Esophagus squamous epithelium (tissue), 5 donors: Measurements from ENCODE around the gene PMEL. TPM values are rescaled to one million over a fixed set of nuclear protein-coding genes. Genes with fewer than 3 reads are reported as not detected.

Experiments used
- DNase-seq: peaks from one replicate; lab custom pipeline; 2025; lab: John Stamatoyannopoulos, UW
- H3K27ac ChIP-seq, 4 donors: fragments of 200-600 bp; sonication (generic); one replicate each; pipeline ENCODE4 v1.5.1; 2016 to 2019; ENCODE audit warnings: mild to moderate bottlenecking in 1 of 4
- H3K27me3 ChIP-seq, 4 donors: fragments of 200-600 bp; sonication (generic); 1 replicate in 3 of 4; 2 replicates in 1 of 4; pipeline versions ENCODE4 v1.5.1 to v1.6.0; 2017 to 2021; ENCODE audit warnings: antibody characterized with exemption in 1 of 4
- H3K36me3 ChIP-seq, 3 donors: fragments of 200-600 bp; sonication (generic); one replicate each; pipeline ENCODE4 v1.5.1; 2016 to 2019
- H3K4me1 ChIP-seq, 3 donors: fragments of 200-600 bp; sonication (generic); one replicate each; pipeline ENCODE4 v1.5.1; 2017 to 2019
- H3K4me3 ChIP-seq, 4 donors: fragments of 200-600 bp; sonication (generic); 1 replicate in 3 of 4; 2 replicates in 1 of 4; pipeline ENCODE4 v1.5.1; 2016 to 2019; ENCODE audit warnings: mild to moderate bottlenecking in 2 of 4, moderate library complexity in 1 of 4
- H3K9me3 ChIP-seq, 3 donors: fragments of 200-600 bp; sonication (generic); one replicate each; pipeline ENCODE4 v1.5.1; 2016 to 2019
- POLR2A ChIP-seq, 4 donors: fragments of 450-650 bp; IDR thresholded peaks; one replicate each; pipeline ENCODE4 v1.6.1; 2017; ENCODE audit warnings: antibody characterized with exemption in 4 of 4, mild to moderate bottlenecking in 4 of 4, moderate library complexity in 3 of 4
- WGBS, 2 donors: methylation state at CpG; one replicate each; pipeline ENCODE4 v1.1.5; 2018; 5-methylcytosine and 5-hydroxymethylcytosine counted together
- intact Hi-C: fragments of 100-400 bp; cut with DNase I; formaldehyde crosslinking; loops from one replicate; pipeline ENCODE4 v1.15.0; 2022
- total RNA-seq, 4 donors: library from RNA; depleted of rRNA; stranded (reverse); fragments of >200 nt; gene quantifications; one replicate each; pipeline ENCODE4 v1.1.0, GENCODE V29; 2016
- TF ChIP-seq, protein P1 (sequence below), 6 experiments: fragments of 450-650 bp in 4 of 6; fragments of 200-600 bp in 2 of 6; sonication (generic) in 2 of 6; IDR thresholded peaks; one replicate each; pipeline ENCODE4 v1.5.1; 2016 to 2019; ENCODE audit warnings: antibody characterized with exemption in 6 of 6, mild to moderate bottlenecking in 4 of 6, moderate library complexity in 4 of 6
- donor health status: DM: yes; HTN: yes; CAD: no.

PMEL gene
- total RNA-seq, 4 donors from 2014 or later = 0.48 to 3.4 (median 0.67) TPM

DNA sequence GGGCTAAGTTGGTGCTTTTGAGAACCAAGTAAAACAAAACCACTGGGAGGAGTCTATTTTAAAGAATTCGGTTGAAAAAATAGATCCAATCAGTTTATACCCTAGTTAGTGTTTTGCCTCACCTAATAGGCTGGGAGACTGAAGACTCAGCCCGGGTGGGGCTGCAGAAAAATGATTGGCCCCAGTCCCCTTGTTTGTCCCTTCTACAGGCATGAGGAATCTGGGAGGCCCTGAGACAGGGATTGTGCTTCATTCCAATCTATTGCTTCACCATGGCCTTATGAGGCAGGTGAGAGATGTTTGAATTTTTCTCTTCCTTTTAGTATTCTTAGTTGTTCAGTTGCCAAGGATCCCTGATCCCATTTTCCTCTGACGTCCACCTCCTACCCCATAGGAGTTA lies 6.2 kb upstream of the PMEL start:
- TF ChIP-seq, protein P1, sequence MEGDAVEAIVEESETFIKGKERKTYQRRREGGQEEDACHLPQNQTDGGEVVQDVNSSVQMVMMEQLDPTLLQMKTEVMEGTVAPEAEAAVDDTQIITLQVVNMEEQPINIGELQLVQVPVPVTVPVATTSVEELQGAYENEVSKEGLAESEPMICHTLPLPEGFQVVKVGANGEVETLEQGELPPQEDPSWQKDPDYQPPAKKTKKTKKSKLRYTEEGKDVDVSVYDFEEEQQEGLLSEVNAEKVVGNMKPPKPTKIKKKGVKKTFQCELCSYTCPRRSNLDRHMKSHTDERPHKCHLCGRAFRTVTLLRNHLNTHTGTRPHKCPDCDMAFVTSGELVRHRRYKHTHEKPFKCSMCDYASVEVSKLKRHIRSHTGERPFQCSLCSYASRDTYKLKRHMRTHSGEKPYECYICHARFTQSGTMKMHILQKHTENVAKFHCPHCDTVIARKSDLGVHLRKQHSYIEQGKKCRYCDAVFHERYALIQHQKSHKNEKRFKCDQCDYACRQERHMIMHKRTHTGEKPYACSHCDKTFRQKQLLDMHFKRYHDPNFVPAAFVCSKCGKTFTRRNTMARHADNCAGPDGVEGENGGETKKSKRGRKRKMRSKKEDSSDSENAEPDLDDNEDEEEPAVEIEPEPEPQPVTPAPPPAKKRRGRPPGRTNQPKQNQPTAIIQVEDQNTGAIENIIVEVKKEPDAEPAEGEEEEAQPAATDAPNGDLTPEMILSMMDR (IDR thresholded peaks at IDR 0.05) = no peak
- no peak for TF ChIP-seq POLR2A (IDR thresholded peaks at IDR 0.05)
- H3K27ac ChIP-seq = peak overlapping the region; percentile 62 to 97 (median 92)
- no peaks in the 10 kb centered on the region for H3K9me3 ChIP-seq
- H3K4me1 ChIP-seq = peaks cover 16 to 59% (median 41%) of the 10 kb centered on the region in 3 donors
- peaks cover 0 to 40% (median 0%) of the 10 kb centered on the region in 3 donors for H3K36me3 ChIP-seq
- H3K27me3 ChIP-seq = no peaks in the 10 kb centered on the region
- no peak for DNase-seq
- no peak overlapping the region for H3K4me3 ChIP-seq
- WGBS, 2 donors = 37 to 56% methylated on average over 3 of the region's 3 CpGs
- intact Hi-C loops = no loop called here

DNA sequence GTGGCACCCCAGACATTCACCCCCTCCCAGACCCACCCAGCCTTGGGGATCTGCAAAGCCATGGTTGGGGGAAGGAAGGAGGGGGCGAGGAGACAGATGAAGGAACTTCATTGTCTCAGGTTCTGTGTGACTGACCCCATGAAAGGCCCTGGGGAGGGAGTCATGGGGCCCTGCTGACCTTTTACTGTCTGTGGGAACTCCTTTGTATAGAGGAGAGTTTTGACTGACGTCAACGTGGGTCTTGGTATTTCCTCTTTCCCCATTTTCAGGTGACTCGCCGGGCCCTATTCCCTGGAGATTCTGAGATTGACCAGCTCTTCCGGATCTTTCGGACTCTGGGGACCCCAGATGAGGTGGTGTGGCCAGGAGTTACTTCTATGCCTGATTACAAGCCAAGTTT lies 4.9 kb upstream of the PMEL start:
- intact Hi-C loops = no loop called here
- no peak overlapping the region for H3K4me3 ChIP-seq
- no peaks in the 10 kb centered on the region for H3K9me3 ChIP-seq
- no peak for DNase-seq
- peaks cover 18 to 55% (median 33%) of the 10 kb centered on the region in 3 donors for H3K4me1 ChIP-seq
- H3K27ac ChIP-seq = peak overlapping the region in 2 of 4 donors; percentile 62 to 94
- whole genome bisulfite sequencing, 2 donors = 78 to 85% methylated on average over 4 to 6 of the region's 7 CpGs
- peaks cover 0 to 28% (median 0%) of the 10 kb centered on the region in 3 donors for H3K36me3 ChIP-seq
- no peaks in the 10 kb centered on the region for H3K27me3 ChIP-seq
- TF ChIP-seq, protein P1 (IDR thresholded peaks at IDR 0.05) = no peak
- no peak for TF ChIP-seq POLR2A (IDR thresholded peaks at IDR 0.05)

- Histone ChIP-seq H3K4me1 (peaks cover 9 to 46% (median 23%) of the 10 kb centered on the region in 3 donors), H3K36me3 (peaks cover 0 to 26% (median 0%) of the 10 kb centered on the region in 3 donors), H3K27ac (no peak overlapping the region), H3K9me3 (no peaks in the 10 kb centered on the region), H3K4me3 (no peak overlapping the region), H3K27me3 (no peaks in the 10 kb centered on the region)
- intact Hi-C loops = no loop called here
- 88 to 94% methylated on average over 4 of the region's 4 CpGs for WGBS, 2 donors
- TF ChIP-seq, protein P1 (IDR thresholded peaks at IDR 0.05) = no peak
- TF ChIP-seq POLR2A (IDR thresholded peaks at IDR 0.05) = no peak
- no peak for DNase-seq
Measured at GRCh38 chr12:55969356-55969755, 3.5 kb upstream of the PMEL start.

- TF ChIP-seq POLR2A (IDR thresholded peaks at IDR 0.05) = peak in 3 of 4 donors; percentile 51 to 83 (median 80)
- TF ChIP-seq, protein P1 (IDR thresholded peaks at IDR 0.05) = no peak
- intact Hi-C loops = no loop called here
- WGBS, 2 donors = 0% methylated on average over 23 to 33 of the region's 45 CpGs
- DNase-seq = peak; percentile 40
- Histone ChIP-seq H3K9me3 (no peaks in the 10 kb centered on the region), H3K27me3 (no peaks in the 10 kb centered on the region), H3K27ac (peak within 1 kb of the TSS; percentile 88 to 93 (median 91)), H3K4me1 (peaks cover 9 to 33% (median 12%) of the 10 kb centered on the region in 3 donors), H3K36me3 (peaks cover 0 to 25% (median 0%) of the 10 kb centered on the region in 3 donors), H3K4me3 (peak within 1 kb of the TSS; percentile 68 to 90 (median 82))
Measured at GRCh38 chr12:55966408-55967281, 803 bp upstream of the PMEL start, which contains the start of gene CDK2. CDK2 (plus strand) TSS chr12:55966830; CDS start chr12:55967009, 179 bp downstream.

DNA sequence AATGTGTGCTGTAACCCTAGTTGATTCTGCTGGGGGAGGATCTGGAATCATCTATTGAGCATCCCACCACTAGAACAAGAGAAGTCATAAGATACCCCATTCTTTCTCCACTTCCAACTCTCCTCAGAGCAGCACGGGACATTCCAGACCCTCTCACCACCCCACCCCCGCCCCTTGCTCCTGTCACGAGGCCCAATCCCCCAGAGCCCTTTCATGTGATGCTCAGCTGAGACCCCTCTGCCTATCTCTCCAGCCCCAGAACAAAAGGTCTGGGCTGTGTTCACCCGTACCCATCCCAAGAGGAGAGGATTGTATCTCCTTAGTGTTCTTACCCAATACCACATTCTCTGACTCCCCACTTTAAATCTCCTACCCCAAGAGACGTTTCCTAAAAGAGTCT lies 602 bp downstream of the PMEL start:
- Histone ChIP-seq H3K9me3 (no peaks in the 10 kb centered on the region), H3K27me3 (no peaks in the 10 kb centered on the region), H3K4me1 (peaks cover 9 to 30% (median 12%) of the 10 kb centered on the region in 3 donors), H3K36me3 (peaks cover 0 to 12% (median 0%) of the 10 kb centered on the region in 3 donors), H3K27ac (no peak overlapping the region), H3K4me3 (no peak overlapping the region)
- intact Hi-C loops = no loop called here
- no peak for TF ChIP-seq POLR2A (IDR thresholded peaks at IDR 0.05)
- TF ChIP-seq, protein P1 (IDR thresholded peaks at IDR 0.05) = no peak
- WGBS, 2 donors = 56 to 78% methylated on average over 4 of the region's 5 CpGs
- DNase-seq = no peak
